GM19240 (cell line): ENCODE data around the gene STOX1.
"Not testable (repeated sequence)": the region's sequence is repeated elsewhere in the genome, so short reads cannot be mapped to it uniquely, and the experiment has no call there.

ENCODE experiments used
- DNase-seq: peaks from one replicate; pipeline ENCODE4 v3.0.0; 2011; ENCODE audit warnings: low spot score; ENCODE audit not compliant: insufficient read length

Gene STOX1

DNA sequence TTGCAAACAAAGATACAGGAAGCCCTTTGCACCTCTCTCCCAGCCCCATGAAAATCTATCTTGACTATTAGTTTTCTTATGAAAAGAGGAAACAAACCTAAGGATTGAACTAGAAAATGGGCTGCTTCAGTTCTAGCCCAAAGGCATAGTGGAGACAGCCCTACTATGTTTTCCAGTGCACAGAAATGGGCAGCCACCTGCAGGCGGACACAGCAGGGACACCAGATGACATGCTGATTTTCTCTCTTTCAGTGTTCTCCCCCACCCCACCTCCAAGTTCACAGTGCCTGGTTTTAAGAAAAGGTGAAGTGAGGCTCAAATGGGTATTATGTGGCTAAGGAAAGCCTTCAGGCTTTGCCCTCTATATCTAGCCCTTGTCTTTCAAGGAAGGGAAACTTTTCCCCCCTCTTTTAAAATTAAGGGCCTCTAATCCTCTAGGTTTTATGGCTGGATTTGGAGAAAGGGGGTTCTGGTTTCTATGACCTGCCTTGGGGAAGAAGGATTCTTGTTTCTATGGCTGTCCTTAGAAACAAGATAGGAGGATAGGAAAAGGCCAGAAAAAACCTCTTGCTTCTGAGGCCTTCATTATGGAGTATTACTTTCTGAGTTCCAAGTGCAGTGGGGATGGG lies 50.3 kb downstream of the STOX1 start:
- DNase-seq = no peak

DNA sequence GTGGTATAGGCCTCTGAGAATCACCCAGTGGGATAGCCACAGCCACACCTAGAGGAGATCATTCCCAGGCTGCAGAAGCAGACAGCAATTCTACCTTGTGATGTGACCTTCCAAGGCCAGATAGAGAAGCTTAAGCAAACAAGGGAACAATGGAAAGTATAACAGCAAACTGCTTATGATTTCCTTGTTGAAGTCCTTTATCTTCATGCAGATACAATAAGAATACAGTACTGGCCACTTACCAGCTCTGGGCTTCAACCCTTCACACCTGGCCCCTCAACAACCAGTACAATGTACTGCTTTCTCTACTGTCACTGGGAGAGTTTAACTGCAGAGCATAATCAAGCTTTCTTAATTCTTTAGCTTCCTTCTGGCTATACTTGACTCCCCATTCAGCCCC lies 51.2 kb downstream of the STOX1 start:
- DNase-seq = no peak

DNA sequence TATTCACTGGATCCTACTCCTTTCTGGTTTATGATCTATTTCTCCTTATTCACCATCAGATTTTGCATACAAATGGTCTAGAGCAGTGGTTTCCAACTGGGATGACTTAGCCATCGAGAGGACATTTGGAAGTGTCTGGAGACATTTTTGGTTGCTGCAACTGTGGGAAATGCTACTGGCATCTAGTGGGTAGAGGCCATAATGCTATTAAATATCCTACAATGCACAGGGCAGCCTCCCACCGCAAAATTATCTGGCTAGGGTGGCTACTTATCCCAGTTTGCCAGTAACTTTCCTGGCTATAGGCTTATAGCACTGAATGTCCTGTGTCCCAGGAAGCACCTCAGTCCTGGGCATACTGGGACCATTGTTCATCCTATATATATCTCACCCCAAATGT lies 52.3 kb downstream of the STOX1 start:
- no peak for DNase-seq

DNA sequence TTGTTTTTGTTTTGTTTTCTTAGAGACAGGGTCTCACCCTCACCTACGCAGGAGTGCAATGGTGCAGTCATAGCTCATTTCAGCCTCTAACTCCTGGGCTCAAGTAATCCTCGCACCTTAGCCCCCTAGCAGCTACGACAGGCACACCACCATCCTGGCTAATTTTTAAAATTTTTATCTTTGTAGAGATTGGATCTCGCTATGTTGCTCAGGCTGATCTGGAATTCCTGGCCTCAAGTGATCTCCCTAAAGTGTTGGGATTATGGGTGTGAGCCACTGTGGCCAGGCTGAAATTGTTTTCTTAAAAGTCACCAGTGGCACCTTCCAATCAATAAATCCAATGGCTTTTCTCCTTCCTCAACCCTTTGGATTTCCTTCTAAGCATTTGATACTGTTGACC lies 52.9 kb downstream of the STOX1 start:
- no peak for DNase-seq

DNA sequence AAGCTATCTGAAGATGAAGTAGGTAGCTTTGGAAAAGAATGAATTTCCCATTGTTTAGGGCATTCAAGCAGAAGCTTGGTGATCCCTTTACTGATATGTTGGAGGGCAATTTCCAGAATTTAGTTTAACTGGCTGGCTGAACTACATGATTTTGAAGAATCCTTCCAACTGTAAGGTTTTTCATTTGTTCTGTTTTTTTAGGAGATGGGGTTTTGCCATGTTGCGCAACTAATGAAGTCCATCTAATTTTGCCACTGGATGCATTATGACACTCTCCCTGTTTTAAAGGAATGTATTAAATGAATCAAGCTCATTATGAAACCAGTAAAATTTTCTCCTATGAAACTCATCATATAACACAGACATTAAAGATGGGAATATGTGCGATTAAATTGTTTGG lies 67.7 kb downstream of the STOX1 start:
- DNase-seq = no peak

DNA sequence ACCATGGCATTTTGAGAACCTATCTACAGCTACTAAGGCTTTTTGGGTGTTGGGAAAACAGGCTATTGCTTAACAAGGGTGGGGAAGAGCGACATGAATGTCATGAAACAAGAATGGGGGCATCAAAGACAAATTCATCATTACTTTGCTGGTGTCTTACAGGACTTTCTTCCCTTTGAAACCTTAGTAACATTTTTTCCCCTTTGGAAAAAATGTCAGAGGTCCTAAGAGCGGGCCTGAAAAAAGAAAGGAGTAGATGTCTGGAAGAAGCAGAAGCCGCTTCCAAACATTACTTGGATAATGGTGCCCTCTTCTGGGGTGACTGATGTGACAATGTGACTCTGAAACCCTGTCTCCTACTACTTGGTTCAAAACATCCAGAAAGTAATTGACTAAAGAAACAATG lies 70.0 kb downstream of the STOX1 start:
- no peak for DNase-seq

DNA sequence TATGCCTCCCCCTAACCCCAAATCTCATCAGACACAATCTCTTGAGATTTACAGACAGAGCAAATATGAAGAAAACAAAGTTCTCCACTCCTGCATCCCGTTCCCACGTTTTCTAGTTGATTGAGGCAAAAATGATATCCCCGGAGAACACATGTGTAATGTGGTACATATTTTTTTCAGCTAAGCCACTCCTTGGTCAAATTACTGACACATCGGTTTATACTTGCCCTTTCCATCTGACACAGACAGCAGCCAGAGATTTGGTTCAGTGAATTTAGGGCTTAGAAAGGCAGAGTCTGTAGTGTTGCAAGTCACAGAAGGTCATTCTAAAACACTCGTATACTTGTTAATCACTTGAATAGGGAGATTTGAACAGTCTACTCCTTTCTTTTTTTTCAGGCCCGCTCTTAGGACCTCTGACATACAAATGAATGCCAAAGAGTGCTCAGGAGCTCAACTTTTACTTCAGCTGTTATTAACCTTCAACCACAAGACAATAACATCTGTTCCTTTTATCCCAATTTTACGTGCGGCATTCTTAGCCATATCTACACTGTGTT lies 71.9 kb downstream of the STOX1 start:
- no peak for DNase-seq

DNA sequence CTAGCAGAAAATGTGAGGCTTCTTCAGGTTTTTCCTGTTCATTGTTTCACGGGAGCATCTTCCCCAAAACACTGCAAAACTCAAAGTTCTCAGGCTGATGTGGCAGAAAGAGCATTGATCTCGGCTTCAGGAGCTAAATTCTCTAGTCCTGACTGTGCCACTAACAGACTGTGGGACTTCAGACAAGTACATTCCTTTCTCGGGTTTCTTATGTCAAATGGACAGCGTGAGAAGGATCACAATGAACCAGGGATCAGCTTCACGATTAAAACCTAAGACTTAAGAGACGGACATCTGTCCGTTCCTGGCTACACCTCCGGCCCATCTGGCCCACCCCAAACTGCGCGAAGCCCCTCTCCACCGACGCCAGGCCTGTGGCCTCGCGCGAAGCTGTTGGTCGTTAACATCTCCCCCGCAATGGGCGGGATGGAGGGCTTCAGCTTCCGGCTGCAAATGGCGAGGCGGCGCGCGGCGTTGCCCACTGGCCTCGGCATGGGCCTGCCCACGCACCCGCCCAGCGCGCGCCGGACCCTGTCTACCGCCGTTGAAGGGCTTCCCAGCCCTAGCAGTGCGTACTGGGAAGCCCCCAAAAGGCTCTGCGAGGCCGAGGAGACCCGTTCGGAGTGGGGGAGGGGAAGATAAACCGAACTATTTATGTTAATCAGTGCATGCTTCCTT lies 73.2 kb downstream of the STOX1 start:
- DNase-seq = no peak

DNA sequence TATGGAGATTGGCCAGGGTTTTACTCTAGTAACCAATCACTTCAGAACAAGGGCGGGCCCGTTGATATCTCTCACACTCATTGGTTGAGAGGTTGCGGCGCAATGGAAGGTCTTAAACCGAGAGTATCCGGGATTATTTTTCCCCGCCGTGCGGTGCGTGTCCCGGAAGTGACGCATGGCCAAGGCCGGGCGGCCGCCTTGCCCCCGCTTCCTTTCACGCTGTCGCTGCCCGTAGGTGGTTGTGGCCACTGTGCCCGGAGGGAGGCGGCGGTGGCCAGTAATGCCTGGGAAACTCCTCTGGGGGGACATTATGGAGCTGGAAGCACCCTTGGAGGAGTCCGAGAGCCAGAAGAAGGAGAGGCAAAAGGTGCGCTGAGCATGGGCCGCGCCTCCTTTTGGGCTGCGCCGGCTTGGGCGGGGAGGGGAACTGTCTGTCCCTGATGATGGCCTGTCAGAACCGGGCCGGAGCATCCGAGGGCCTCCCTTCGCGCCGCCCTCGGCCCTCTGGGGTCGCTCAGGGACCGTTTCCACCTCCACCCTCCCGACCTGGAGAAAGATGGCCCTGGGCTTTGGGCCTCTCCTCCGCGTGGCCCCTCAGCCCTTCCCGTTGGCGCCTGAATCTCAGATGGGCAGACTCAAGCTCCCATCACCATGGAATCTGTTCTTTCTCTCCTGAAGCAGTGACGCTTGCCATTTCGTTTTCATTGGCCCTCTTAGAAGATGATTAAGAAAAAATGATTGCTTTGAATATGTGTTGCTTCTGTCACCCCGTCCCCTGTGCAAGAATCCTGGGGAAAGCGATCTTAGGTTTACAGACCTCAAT lies 74.0 kb downstream of the STOX1 start, which contains the start of gene DDX50:
Gene DDX50, plus strand, starts transcription at position 211 of the 823 bp plus-strand sequence. Its CDS starts 70 bp downstream, at position 281.
- peak; percentile 48 for DNase-seq

DNA sequence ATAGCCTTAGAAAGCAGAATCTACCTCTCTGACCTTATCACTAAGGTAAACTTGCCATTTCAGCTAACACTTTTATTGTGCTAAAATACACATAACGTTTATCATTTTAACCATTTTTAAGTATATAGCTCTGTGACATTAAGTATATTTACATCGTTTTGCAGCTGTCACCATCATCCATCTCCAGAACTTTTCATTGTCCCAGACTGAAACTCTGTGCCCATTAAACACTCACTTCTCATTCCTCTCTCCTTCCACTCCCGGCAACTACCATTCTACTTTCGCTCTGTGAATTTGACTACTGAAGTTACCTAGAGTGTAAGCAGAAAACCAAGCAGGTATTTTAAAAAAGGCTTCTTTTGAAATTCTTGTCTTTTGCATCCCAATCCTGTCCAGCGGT lies 75.1 kb downstream of the STOX1 start:
- no peak for DNase-seq

DNA sequence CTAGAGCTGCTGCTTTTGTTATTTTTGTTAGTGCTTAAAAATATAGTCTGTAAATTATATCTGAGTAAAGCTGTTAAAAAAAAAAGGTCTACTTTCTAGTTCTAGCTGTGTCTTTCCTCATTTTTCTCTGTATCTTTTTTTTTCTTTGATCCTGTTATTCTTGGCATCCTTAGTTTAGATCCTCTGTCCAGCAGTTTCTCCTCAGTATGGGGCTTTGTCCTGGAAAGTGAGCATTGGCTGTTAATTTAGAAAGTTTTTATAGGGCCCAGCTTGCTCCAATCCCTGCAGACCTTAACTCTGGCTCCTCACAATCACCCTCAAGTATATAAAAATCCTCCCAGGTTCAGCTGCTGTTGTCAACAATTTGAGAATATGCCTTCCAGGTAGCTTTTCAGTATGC lies 97.3 kb downstream of the STOX1 start:
- no peak for DNase-seq

DNA sequence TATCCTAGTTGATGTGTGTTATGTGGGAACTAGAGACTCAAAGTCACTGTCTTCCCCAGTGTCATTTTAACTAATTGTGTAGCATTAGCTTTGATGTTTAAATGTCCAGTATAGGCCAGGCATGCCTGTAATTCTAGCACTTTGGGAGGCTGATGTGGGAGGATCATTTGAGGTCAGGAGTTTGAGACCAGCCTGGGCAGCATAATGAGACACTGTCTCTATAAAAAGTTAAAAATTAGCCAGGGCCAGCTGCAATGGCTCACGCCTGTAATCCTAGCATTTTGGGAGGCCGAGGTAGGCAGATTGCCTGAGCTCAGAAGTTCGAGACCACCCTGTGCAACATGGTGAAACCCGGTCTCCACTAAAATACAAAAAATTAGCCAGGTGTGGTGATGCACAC lies 98.2 kb downstream of the STOX1 start:
- no peak for DNase-seq

DNA sequence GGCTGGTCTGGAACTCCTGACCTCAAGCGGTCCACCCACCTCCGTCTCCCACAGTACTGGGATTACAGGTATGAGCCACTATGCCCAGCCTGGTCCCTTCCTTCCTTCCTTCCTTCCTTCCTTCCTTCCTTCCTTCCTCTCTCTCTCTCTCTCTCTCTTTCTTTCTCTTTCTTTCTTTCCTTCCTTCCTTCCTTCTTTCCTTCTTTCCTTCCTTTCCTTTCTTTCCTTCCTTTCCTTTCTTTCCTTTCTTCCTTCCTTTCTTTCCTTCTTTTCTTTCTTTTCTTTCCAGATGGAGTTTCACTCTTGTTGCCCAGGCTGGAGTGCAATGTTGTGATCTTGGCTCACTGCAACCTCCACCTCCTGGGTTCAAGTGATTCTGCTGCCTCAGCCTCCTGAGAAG lies 101.8 kb downstream of the STOX1 start:
- not testable (repeated sequence) for DNase-seq

DNA sequence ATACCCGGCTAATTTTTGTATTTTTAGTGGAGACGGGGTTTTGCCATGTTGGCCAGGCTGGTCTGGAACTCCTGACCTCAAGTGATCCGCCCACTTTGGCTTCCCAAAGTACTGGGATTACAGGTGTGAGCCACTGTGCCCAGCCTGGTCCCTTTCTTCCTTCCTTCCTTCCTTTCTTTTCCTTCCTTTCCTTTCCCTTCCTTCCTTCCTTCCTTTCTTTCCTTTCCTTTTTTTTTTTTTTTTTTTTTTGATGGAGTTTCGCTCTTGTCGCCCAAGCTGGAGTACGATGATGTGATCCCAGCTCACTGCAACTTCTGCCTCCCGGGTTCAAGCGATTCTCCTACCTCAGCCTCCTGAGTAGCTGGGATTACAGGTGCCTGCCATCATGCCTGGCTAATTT lies 102.6 kb downstream of the STOX1 start:
- DNase-seq = not testable (repeated sequence)

DNA sequence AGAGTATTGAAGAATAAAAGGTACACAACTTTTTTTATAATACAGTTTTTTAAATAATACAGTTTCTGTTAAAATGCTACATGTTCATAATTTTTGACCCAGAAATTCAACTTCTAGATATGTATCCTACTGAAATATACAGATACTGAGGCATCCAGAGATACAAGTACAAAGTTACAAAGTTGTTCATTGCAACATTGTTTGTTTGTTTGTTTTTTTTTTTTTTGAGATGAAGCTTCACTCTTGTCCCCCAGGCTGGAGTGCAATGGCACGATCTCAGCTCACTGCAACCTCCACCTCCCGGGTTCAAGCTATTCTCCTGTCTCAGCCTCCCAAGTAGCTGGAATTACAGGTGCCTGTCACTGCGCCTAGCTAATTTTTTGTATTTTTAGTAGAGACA lies 105.5 kb downstream of the STOX1 start:
- not testable (repeated sequence) for DNase-seq

DNA sequence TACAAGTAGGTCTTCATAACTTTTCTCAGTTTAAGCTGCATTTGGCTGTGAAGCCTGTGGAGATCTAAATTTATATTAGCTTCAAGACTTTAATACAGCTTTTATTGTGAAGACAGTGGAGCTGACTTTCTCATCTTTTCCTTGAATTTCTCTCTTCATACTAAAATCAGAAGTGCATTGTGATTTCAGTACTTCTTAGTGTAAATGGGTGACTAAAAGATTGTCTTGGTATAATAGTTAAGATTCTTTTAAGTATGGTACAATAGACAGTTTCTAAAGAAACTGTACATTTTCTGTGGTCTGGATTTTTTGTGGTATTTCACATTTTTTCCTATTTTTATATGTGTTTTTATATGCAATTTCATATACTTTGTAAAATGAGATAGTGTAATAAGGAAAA lies 107.7 kb downstream of the STOX1 start:
- DNase-seq = no peak

DNA sequence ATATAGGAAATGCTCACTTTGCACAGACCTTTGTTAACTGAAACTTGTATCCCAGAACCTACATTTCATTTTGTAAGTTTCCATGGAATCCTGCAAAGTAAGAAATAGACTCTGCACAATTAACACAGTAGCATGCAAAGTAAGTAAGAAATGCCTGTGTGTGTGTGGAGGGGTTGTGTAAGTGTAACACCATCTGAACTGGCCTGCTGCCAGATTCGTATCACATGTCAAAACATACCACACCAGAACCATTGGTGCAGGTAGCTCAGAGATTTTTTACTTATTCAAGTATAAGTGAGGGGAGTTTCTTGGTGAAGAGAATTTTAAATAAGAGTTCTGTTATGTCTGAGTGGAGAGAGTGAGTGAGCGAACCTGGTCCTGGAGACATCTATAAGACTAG lies 110.8 kb downstream of the STOX1 start:
- DNase-seq = no peak

DNA sequence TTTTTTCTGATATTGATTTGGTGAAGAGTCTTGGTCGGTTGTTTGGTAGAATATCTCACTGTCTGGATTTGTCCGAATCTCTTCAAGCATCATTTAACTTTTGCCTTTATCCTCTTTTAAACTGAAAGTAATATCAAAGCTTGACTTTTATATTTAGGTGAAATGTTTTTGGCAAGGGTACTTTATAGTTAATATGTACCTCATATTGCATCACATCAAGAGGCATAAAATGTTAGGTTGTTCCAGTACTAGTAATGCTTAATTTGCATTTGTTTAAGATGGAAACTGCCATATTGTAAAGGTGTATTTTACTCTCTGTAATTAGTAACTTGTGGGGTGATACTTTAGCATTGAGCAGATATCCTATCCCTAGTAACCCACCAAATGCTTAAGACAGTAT lies 111.6 kb downstream of the STOX1 start:
- no peak for DNase-seq

DNA sequence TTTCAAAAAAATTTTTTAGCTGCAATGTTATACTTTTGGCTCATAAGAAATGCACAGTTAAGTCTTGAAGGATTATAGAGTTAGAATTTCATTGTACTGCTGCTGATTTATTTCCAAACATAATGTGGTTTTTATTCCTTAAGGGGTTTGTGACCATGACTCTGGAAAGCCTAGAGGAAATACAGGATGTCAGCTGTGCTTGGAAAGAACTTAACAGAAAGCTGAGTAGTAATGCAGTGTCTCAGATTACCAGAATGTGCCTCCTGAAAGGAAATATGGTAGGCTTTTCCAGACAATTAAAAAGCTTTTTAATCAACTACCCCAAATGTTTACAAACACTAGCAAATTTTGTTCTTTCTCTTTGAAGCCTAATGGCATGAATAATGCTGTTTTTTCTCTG lies 113.6 kb downstream of the STOX1 start:
- DNase-seq = not testable (repeated sequence)
